Glutamatergic neuron (in vitro differentiated cells): Measurements from ENCODE around the gene CFDP1. TPM values are rescaled to one million over a fixed set of nuclear protein-coding genes. Genes with fewer than 3 reads are reported as not detected.

ENCODE experiments used
- DNase-seq: peaks from one replicate; pipeline ENCODE4 v3.0.0; 2022
- H3K27ac Mint-ChIP-seq: one replicate; pipeline ENCODE4 v1.8.0; 2020; ENCODE audit warnings: mild to moderate bottlenecking, mixed read lengths, inconsistent platforms; ENCODE audit not compliant: unreplicated experiment
- H3K27me3 Mint-ChIP-seq: one replicate; pipeline ENCODE4 v1.8.0; 2020; ENCODE audit warnings: mild to moderate bottlenecking, moderate library complexity, mixed read lengths, inconsistent platforms; ENCODE audit not compliant: unreplicated experiment
- H3K36me3 Mint-ChIP-seq: one replicate; pipeline ENCODE4 v1.8.0; 2020; ENCODE audit warnings: mild to moderate bottlenecking, mixed read lengths, inconsistent platforms; ENCODE audit not compliant: unreplicated experiment
- H3K4me1 Mint-ChIP-seq: one replicate; pipeline ENCODE4 v1.8.0; 2020; ENCODE audit warnings: mild to moderate bottlenecking, low read depth, mixed read lengths, inconsistent platforms; ENCODE audit not compliant: unreplicated experiment
- H3K4me3 Mint-ChIP-seq: one replicate; pipeline ENCODE4 v1.8.0; 2020; ENCODE audit warnings: mild to moderate bottlenecking, mixed read lengths, inconsistent platforms; ENCODE audit not compliant: unreplicated experiment
- H3K9me3 Mint-ChIP-seq: one replicate; pipeline ENCODE4 v1.8.0; 2020; ENCODE audit warnings: mild to moderate bottlenecking, moderate library complexity, mixed read lengths, inconsistent platforms; ENCODE audit not compliant: unreplicated experiment
- total RNA-seq: library from RNA; stranded (reverse); fragmentation: NEBNext Ultra II Directional; extraction: Animal tissue kit (Norgen Biotek cat#: 25700); gene quantifications from one replicate; pipeline ENCODE4 v1.2.1, GENCODE V29; 2021; ENCODE audit not compliant: unreplicated experiment
- TF ChIP-seq, protein P1 (sequence below): fragments of 200-600 bp; sonication (generic); IDR thresholded peaks from one replicate; pipeline ENCODE4 v1.5.0; 2021; ENCODE audit not compliant: partially characterized antibody, unreplicated experiment

Gene CFDP1
- total RNA-seq, 1 donor from 2014 or later = 60.1 TPM

GRCh38 chr16:75265911-75266701 is 167.2 kb downstream of the CFDP1 start:
- Mint-ChIP-seq H3K27ac (peak overlapping the region; percentile 93), H3K27me3 (peaks cover 16% of the 10 kb centered on the region), H3K36me3 (no peaks in the 10 kb centered on the region), H3K4me1 (peaks cover 33% of the 10 kb centered on the region), H3K9me3 (peaks cover 9% of the 10 kb centered on the region), H3K4me3 (peak overlapping the region; percentile 81)
- DNase-seq = peak; percentile 94
- TF ChIP-seq, protein P1, sequence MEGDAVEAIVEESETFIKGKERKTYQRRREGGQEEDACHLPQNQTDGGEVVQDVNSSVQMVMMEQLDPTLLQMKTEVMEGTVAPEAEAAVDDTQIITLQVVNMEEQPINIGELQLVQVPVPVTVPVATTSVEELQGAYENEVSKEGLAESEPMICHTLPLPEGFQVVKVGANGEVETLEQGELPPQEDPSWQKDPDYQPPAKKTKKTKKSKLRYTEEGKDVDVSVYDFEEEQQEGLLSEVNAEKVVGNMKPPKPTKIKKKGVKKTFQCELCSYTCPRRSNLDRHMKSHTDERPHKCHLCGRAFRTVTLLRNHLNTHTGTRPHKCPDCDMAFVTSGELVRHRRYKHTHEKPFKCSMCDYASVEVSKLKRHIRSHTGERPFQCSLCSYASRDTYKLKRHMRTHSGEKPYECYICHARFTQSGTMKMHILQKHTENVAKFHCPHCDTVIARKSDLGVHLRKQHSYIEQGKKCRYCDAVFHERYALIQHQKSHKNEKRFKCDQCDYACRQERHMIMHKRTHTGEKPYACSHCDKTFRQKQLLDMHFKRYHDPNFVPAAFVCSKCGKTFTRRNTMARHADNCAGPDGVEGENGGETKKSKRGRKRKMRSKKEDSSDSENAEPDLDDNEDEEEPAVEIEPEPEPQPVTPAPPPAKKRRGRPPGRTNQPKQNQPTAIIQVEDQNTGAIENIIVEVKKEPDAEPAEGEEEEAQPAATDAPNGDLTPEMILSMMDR = no peak

GRCh38 chr16:75264999-75265910 is 168.0 kb downstream of the CFDP1 start:
- Mint-ChIP-seq H3K27me3 (peaks cover 19% of the 10 kb centered on the region), H3K4me3 (peak overlapping the region; percentile 90), H3K9me3 (peaks cover 14% of the 10 kb centered on the region), H3K4me1 (peaks cover 38% of the 10 kb centered on the region), H3K27ac (peak overlapping the region; percentile 92), H3K36me3 (no peaks in the 10 kb centered on the region)
- DNase-seq = no peak
- TF ChIP-seq, protein P1 = no peak

DNA sequence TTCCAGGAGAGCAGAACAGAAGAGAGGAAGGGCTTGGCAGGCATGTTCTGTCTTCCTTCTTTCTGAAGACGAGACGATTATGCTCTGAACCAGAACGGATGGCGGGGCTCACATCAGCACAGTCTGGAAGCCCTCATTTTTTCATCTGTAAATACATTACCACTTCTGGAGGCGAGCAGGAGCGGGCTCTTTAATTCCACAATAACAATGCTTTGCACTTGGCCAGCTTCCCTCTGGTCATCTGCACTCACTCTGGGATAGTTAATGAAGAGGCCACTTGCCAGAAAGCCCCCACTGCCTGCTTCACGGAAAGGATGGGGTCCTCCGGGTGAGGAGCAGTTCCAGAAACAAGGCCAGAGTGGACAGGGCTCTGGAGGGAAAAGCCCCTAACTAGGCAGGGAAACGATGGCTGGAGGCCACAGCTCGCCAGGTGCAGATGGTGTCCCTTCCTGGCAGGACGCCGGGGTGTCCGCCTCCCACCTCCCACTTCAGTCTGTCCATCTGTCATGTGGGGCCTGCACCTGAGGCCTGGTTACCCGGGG is 168.8 kb downstream of the CFDP1 start:
- Mint-ChIP-seq H3K4me1 (peaks cover 38% of the 10 kb centered on the region), H3K4me3 (peak overlapping the region; percentile 90), H3K27ac (peak overlapping the region; percentile 92), H3K36me3 (no peaks in the 10 kb centered on the region), H3K9me3 (peaks cover 14% of the 10 kb centered on the region), H3K27me3 (peaks cover 19% of the 10 kb centered on the region)
- DNase-seq = no peak
- TF ChIP-seq, protein P1 = no peak

DNA sequence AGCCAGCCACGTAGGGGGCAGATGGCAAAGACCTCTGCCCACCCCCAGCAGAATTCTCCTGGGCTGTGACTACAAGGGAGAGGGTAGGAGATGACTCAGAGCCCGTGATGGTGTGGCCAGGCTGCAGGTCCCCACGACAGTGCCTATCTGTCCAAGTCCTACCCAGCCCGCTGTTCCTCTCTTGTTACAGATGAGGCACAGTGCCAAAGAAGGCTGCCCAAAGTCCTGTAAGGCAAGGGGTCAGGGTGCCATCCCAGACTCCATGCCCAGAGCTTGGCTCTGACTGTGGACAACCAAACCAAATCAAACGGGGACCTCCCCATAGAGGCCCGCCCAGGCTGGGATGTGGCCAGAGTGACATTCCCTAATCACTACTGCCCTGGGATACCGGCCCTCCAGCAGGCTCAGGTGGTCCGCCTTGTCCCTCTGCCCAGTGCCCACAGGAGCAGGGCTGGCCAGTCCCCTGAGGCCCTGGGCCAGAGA is 169.3 kb downstream of the CFDP1 start:
- H3K4me1 Mint-ChIP-seq = peaks cover 42% of the 10 kb centered on the region

More for the DNA sequence above, 169.3 kb downstream of the CFDP1 start:
- Mint-ChIP-seq H3K27ac (peak overlapping the region; percentile 92), H3K9me3 (peaks cover 14% of the 10 kb centered on the region), H3K27me3 (peaks cover 23% of the 10 kb centered on the region), H3K36me3 (no peaks in the 10 kb centered on the region), H3K4me3 (peak overlapping the region; percentile 90)
- no peak for DNase-seq
- TF ChIP-seq, protein P1 = no peak
